Large intestine (tissue), 3 donors: ENCODE data around the gene ARPP19. TPM values are rescaled to one million over a fixed set of nuclear protein-coding genes. Genes with fewer than 3 reads are reported as not detected.
"Not testable (repeated sequence)": the region's sequence is repeated elsewhere in the genome, so short reads cannot be mapped to it uniquely, and the experiment has no call there.

Experiments
- DNase-seq, 2 donors: peaks; one replicate each; pipeline versions ENCODE4 v3.0.0 to v3.0.0-alpha.2; 2013
- H3K27ac ChIP-seq: one replicate; pipeline ENCODE4 v1.5.1; 2013; ENCODE audit warnings: low read length
- H3K27me3 ChIP-seq: 2 replicates; pipeline ENCODE4 v1.6.1; 2013; ENCODE audit warnings: low read length; ENCODE audit not compliant: control insufficient read depth, insufficient read depth
- H3K36me3 ChIP-seq: 2 replicates; pipeline ENCODE4 v1.6.1; 2013; ENCODE audit warnings: low read length; ENCODE audit not compliant: control insufficient read depth, insufficient read depth
- H3K4me1 ChIP-seq: one replicate; pipeline ENCODE4 v1.6.1; 2013; ENCODE audit warnings: low read length; ENCODE audit not compliant: control insufficient read depth, insufficient read depth
- H3K4me3 ChIP-seq: one replicate; pipeline ENCODE4 v1.5.1; 2013; ENCODE audit warnings: low read length
- H3K9me3 ChIP-seq: one replicate; pipeline ENCODE4 v1.6.1; 2013; ENCODE audit warnings: mild to moderate bottlenecking, low read depth, low read length, moderate library complexity; ENCODE audit not compliant: control insufficient read depth
- WGBS: methylation state at CpG from one replicate; pipeline ENCODE4 v1.1.5; 2013; ENCODE audit warnings: low lambda C conversion rate; ENCODE audit not compliant: insufficient coverage; 5-methylcytosine and 5-hydroxymethylcytosine counted together
- polyA plus RNA-seq: library from polyadenylated mRNA; unstranded; fragments of 120-200 nt; gene quantifications from one replicate; pipeline ENCODE4 v1.2.1, GENCODE V29; 2013

Gene ARPP19
- polyA plus RNA-seq, 1 donor = 65.4 TPM

DNA sequence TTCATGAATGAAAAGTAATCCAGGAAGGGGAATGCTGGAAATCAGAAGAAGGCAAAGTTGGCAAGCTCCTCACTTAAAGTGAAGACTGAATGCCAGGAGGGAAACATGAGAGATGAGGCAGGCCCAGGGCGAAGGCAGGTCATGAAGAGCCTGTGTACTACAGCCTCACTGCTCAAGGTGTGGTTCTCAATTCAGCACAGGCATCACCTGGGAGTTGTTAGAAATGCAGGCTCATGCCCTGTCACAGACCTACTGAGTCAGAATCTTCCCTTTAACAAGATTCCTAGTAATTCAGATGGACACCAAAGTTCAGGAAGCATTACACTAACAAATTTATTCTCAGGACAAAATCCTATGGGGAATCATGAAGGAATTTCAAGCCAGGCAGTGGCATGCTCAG lies 54.3 kb downstream of the ARPP19 start:
- H3K27me3 ChIP-seq = no peaks in the 10 kb centered on the region
- H3K36me3 ChIP-seq = no peaks in the 10 kb centered on the region
- no peak overlapping the region for H3K4me3 ChIP-seq
- no peaks in the 10 kb centered on the region for H3K4me1 ChIP-seq
- WGBS = no CpG with 5 or more reads among the region's 1 CpG
- no peaks in the 10 kb centered on the region for H3K9me3 ChIP-seq
- no peak overlapping the region for H3K27ac ChIP-seq
- no peak for DNase-seq

DNA sequence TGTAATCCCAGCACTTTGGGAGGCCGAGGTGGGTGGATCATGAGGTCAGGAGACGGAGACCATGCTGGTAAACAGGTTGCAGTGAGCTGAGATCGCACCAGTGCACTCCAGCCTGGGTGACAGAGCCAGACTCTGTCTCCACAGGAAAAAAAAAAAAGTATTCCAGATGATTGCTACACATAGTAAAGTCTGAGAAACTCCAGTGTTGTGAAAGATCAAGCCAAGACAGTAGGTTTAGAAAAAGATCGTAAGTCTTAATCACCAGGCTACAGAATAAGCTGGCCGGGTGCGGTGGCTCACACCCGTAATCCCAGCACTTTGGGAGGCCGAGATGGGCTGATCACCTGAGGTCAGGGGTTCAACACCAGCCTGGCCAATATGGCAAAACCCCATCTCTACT lies 56.0 kb downstream of the ARPP19 start:
- not testable (repeated sequence) for H3K4me3 ChIP-seq, H3K9me3 ChIP-seq, H3K27ac ChIP-seq, DNase-seq, H3K36me3 ChIP-seq, H3K4me1 ChIP-seq, H3K27me3 ChIP-seq
- WGBS = no CpG with 5 or more reads among the region's 8 CpGs

DNA sequence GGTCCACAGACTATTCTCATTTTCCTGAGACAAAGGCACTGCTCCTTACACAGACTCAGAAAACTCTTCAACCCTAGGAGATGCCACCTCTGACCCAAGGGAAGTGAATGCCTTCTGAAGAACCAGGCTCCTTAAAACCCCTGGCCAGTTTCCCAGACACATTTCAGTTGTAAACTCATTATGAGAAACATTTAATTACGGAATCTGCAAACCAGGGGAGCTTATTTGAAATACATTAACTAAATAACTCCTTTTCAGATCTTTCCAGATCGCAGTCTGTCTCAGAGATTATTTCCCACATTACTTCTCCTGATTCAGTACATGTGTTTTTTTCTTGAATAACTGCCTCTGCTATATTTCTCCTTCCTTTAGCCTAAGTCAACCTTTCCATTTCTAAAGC lies 57.7 kb downstream of the ARPP19 start:
- no peaks in the 10 kb centered on the region for H3K4me1 ChIP-seq
- no peak for DNase-seq
- H3K27me3 ChIP-seq = peaks cover 3% of the 10 kb centered on the region
- no peak overlapping the region for H3K27ac ChIP-seq
- H3K4me3 ChIP-seq = no peak overlapping the region
- 70% methylated on average over 2 of the region's 2 CpGs for WGBS
- no peaks in the 10 kb centered on the region for H3K9me3 ChIP-seq
- no peaks in the 10 kb centered on the region for H3K36me3 ChIP-seq

DNA sequence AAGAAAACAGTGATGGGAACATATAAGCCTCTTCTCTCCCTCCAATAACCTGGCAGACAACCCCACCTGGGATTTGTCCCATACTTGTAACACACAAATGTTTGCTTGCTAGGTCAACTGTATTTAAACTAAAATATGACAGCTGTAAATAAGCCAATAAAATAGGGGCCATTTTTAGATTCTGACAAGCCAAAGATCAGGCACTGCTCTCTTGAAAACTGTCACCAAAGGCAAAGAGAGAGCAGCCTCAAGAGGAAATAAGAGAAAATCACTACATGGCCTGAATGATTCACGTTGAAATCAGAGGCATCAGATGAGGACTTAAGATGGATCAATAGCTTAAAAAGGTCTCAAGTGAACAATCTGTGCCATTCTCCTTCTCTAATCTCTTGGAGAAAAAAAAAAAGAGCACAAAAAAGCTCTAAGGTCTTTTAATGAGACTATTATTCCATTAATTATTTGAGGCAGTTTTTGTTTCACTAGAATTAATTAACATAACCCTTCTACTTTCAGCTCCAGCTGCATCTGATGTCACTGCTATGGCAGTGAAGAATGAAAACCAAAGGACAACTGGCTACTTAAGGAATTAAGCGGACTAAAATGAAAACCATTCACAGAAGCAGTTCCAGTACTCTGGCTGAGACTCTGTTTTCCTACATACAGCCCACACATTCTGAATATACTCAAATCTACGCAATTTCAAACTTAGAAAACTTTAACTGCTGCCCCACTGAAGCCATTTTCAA lies 59.2 kb downstream of the ARPP19 start:
- Histone ChIP-seq H3K27me3 (peaks cover 3% of the 10 kb centered on the region), H3K36me3 (no peaks in the 10 kb centered on the region), H3K27ac (no peak overlapping the region), H3K4me1 (no peaks in the 10 kb centered on the region), H3K4me3 (no peak overlapping the region), H3K9me3 (no peaks in the 10 kb centered on the region)
- DNase-seq = no peak
- whole genome bisulfite sequencing = 0% methylated on average over 1 of the region's 3 CpGs

DNA sequence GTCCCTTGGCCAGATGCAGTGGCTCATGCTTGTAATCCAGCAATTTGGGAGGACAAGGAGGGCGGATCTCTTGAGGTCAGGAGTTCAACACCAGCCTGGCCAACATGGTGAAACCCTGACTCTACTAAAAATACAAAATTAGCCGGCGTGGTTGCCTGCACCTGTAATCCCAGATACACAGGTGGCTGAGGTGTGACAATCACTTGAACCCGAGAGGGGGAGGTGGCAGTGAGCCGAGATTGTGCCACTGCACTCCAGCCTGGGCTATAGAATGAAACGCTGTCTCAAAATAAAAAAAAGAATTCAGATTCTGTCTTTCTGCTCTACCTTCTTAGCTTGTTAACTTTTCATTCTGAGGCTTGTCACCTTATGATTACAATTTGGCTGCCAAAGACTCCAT lies 62.3 kb downstream of the ARPP19 start:
- H3K36me3 ChIP-seq = no peaks in the 10 kb centered on the region
- peaks cover 3% of the 10 kb centered on the region for H3K27me3 ChIP-seq
- no peaks in the 10 kb centered on the region for H3K9me3 ChIP-seq
- no peak overlapping the region for H3K27ac ChIP-seq
- DNase-seq = no peak
- no peak overlapping the region for H3K4me3 ChIP-seq
- WGBS = no CpG with 5 or more reads among the region's 6 CpGs
- H3K4me1 ChIP-seq = no peaks in the 10 kb centered on the region

DNA sequence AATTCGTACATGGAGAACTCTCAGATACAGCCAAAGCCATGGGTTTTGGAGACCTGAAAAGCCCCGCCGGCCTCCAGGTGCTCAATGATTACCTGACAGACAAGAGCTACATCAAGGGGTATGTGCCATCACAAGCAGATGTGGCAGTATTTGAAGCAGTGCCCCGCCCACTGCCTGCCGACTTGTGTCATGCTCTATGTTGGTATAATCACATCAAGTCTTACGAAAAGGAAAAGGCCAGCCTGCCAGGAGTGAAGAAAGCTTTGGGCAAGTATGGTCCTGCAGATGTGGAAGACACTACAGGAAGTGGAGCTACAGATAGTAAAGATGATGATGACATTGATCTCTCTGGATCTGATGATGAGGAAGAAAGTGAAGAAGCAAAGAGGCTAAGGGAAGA lies 63.7 kb downstream of the ARPP19 start:
- Histone ChIP-seq H3K4me3 (no peak overlapping the region), H3K9me3 (no peaks in the 10 kb centered on the region), H3K4me1 (no peaks in the 10 kb centered on the region), H3K36me3 (no peaks in the 10 kb centered on the region), H3K27me3 (peaks cover 3% of the 10 kb centered on the region), H3K27ac (no peak overlapping the region)
- DNase-seq = no peak
- no CpG with 5 or more reads among the region's 6 CpGs for WGBS

DNA sequence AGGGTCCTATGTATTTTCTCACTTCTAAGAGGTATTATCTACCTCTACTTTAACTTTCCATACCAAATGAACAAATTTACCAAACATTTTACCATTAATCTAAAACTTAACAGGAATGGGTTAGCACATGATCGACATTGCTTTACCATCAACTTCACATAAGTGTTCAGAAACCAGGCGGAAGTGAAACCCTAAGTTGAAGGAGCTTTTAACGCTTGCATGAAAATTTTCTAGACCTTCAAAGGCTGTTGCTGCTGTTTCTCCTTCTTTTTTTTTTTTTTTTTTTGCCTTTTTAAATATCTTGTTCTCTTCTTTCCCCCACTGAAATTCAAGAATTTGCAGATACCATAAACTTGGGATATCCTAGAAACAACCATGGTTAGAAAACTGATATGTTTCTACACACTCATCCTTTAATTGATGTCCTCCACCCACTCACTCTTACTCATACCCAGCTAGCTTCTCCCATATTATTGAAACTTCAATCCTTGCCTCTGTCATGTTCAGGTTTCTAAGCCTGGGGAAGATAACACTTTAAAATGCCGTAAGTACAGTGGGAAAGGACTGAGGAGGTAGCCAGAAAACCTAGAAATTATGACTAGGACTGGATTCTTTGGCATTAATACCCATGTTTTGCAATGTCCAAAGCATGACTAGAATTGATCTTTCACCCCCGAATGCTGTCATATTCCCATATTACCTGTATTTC lies 64.9 kb downstream of the ARPP19 start:
- Histone ChIP-seq H3K4me1 (no peaks in the 10 kb centered on the region), H3K36me3 (no peaks in the 10 kb centered on the region), H3K27ac (no peak overlapping the region), H3K4me3 (no peak overlapping the region), H3K9me3 (no peaks in the 10 kb centered on the region), H3K27me3 (peaks cover 3% of the 10 kb centered on the region)
- no peak for DNase-seq
- WGBS = 89% methylated on average over 4 of the region's 5 CpGs

DNA sequence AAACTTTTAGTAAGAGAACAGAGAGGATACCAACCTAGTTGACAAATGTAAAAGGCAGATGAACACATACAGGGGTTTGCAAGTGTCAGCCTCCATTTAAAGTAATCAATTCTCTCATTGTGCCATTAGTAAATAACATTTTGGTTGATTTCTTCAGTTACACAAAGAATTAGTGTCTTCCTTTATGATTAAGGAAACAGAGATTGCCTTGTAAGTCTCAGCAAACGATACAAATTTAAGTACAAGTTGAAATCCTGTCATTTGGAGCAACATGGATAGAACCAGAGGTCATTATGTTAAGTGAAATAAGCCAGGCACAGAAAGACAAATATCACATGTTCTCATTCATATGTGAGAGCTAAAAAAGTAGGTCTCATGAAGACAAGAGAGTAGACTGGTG lies 66.2 kb downstream of the ARPP19 start:
- H3K4me3 ChIP-seq = no peak overlapping the region
- H3K27me3 ChIP-seq = peaks cover 3% of the 10 kb centered on the region
- no peaks in the 10 kb centered on the region for H3K4me1 ChIP-seq
- H3K27ac ChIP-seq = no peak overlapping the region
- no peak for DNase-seq
- H3K9me3 ChIP-seq = no peaks in the 10 kb centered on the region
- no peaks in the 10 kb centered on the region for H3K36me3 ChIP-seq
- 80% methylated on average over 1 of the region's 1 CpG for WGBS

DNA sequence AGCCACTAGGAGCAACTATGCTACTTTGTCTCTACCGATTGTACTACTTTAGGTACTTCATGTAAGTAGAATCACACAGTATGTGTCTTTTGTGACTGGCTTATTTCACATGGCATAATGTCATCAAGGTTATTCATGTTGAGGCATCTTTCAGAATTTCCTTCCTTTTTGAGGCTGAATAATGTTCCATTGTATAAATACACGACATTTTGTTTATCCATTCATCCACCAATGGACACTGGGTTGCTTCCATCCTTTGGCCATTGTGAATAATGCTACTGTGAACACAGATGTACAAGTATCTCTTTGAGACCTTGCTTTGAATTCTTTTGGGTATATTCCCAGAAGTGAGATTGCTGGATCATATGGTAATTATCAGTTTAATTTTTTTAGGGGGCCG lies 69.3 kb downstream of the ARPP19 start:
- Histone ChIP-seq H3K27ac (no peak overlapping the region), H3K4me3 (no peak overlapping the region), H3K27me3 (no peaks in the 10 kb centered on the region), H3K9me3 (no peaks in the 10 kb centered on the region), H3K4me1 (no peaks in the 10 kb centered on the region), H3K36me3 (no peaks in the 10 kb centered on the region)
- no peak for DNase-seq
- no CpG with 5 or more reads among the region's 3 CpGs for WGBS

DNA sequence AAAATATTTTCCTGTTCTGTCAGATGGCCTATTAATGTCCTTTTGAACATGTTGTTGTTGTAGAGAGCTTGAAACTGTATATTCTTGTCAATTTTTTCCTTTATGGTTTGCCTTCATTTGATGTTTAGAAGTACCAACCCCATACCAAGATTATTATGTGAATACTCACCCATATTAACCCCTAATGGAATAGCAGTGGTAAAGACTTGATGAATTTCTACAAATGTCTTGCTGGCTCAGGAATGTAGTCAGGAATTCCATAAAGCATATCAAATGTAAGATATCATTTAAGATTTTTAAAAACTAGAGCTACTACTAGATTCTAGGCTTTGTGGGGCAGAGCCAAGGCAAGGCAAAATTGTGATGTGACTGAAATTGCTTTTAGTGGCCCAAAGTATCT lies 70.1 kb downstream of the ARPP19 start:
- no peak overlapping the region for H3K27ac ChIP-seq
- H3K9me3 ChIP-seq = no peaks in the 10 kb centered on the region
- H3K4me3 ChIP-seq = no peak overlapping the region
- H3K27me3 ChIP-seq = no peaks in the 10 kb centered on the region
- no peaks in the 10 kb centered on the region for H3K4me1 ChIP-seq
- no peak for DNase-seq
- no peaks in the 10 kb centered on the region for H3K36me3 ChIP-seq
